SK-N-SH treated with all-trans-retinoic acid at 6 μM for 48 hours (cell line): ENCODE data around the gene PLPP2.

Source experiments
- ATAC-seq: fragments of 200-7000 bp; cut with Tn5 transposase; 3 replicates; pipeline ENCODE4 v1.9.1; 2020; ENCODE audit warnings: mild to moderate bottlenecking, moderate library complexity
- ARNTL ChIP-seq: fragments of 450-650 bp; formaldehyde crosslinking; IDR thresholded peaks from 2 replicates; pipeline ENCODE4 v1.5.0; 2020; ENCODE audit warnings: low read depth, mild to moderate bottlenecking, moderate library complexity, borderline replicate concordance
- BACH2 ChIP-seq: fragments of 250-450 bp; sonication (Bioruptor Pico); IDR thresholded peaks from 2 replicates; pipeline ENCODE4 v1.9.0; 2021; ENCODE audit warnings: mild to moderate bottlenecking, borderline replicate concordance
- CREB5 ChIP-seq: fragments of 250-450 bp; sonication (Bioruptor Pico); IDR thresholded peaks from 2 replicates; pipeline ENCODE4 v1.5.1; 2020; ENCODE audit warnings: low read depth, mild to moderate bottlenecking, moderate library complexity
- ESRRG ChIP-seq: fragments of 250-450 bp; sonication (Bioruptor Pico); IDR thresholded peaks from 2 replicates; pipeline ENCODE4 v1.6.1; 2021; ENCODE audit warnings: mild to moderate bottlenecking
- GLIS3 ChIP-seq: fragments of 250-450 bp; sonication (Bioruptor Pico); IDR thresholded peaks from 2 replicates; pipeline ENCODE4 v1.5.0; 2020; ENCODE audit warnings: mild to moderate bottlenecking, moderate library complexity
- ISL1 ChIP-seq: fragments of 250-450 bp; sonication (Bioruptor Pico); IDR thresholded peaks from 2 replicates; pipeline ENCODE4 v2.1.2; 2022; ENCODE audit warnings: mild to moderate bottlenecking, moderate library complexity
- PPARA ChIP-seq: fragments of 250-450 bp; sonication (Bioruptor Pico); IDR thresholded peaks from 2 replicates; pipeline ENCODE4 v1.5.0; 2020; ENCODE audit warnings: mild to moderate bottlenecking, borderline replicate concordance
- RARB ChIP-seq: fragments of 250-450 bp; sonication (Bioruptor Pico); IDR thresholded peaks from 2 replicates; pipeline ENCODE4 v1.8.0; 2021; ENCODE audit warnings: mild to moderate bottlenecking, moderate library complexity
- SNAI2 ChIP-seq: fragments of 250-450 bp; sonication (Bioruptor Pico); IDR thresholded peaks from 2 replicates; pipeline ENCODE4 v1.5.0; 2020; ENCODE audit warnings: mild to moderate bottlenecking, moderate library complexity
- TOX ChIP-seq: fragments of 250-450 bp; sonication (Bioruptor Pico); IDR thresholded peaks from 2 replicates; pipeline ENCODE4 v1.8.0; 2021; ENCODE audit warnings: mild to moderate bottlenecking, moderate library complexity, borderline replicate concordance
- ZC3H10 ChIP-seq: fragments of 250-450 bp; sonication (Bioruptor Pico); IDR thresholded peaks from 2 replicates; pipeline ENCODE4 v1.5.1; 2021; ENCODE audit warnings: mild to moderate bottlenecking, moderate library complexity
- ZFP3 ChIP-seq: fragments of 250-450 bp; sonication (Bioruptor Pico); IDR thresholded peaks from 2 replicates; pipeline ENCODE4 v1.5.0; 2020; ENCODE audit warnings: mild to moderate bottlenecking, moderate library complexity
- ZFP30 ChIP-seq: fragments of 450-650 bp; formaldehyde crosslinking; IDR thresholded peaks from 2 replicates; pipeline ENCODE4 v1.5.0; 2022; ENCODE audit warnings: mild to moderate bottlenecking, moderate library complexity
- ZNF565 ChIP-seq: fragments of 450-650 bp; formaldehyde crosslinking; conservative IDR thresholded peaks from 2 replicates; pipeline ENCODE4 v1.5.0; 2020; ENCODE audit warnings: low read depth, mild to moderate bottlenecking, moderate library complexity
- ZNF70 ChIP-seq: fragments of 450-650 bp; formaldehyde crosslinking; IDR thresholded peaks from 2 replicates; pipeline ENCODE4 v1.5.0; 2020; ENCODE audit warnings: mild to moderate bottlenecking, moderate library complexity
- ZNF8 ChIP-seq: fragments of 450-650 bp; formaldehyde crosslinking; IDR thresholded peaks from 2 replicates; pipeline ENCODE4 v1.5.0; 2020; ENCODE audit warnings: mild to moderate bottlenecking, moderate library complexity
- TF ChIP-seq, protein P1 (sequence below): fragments of 250-450 bp; sonication (Bioruptor Pico); IDR thresholded peaks from 2 replicates; pipeline ENCODE4 v1.5.1; 2021; ENCODE audit warnings: mild to moderate bottlenecking, moderate library complexity
- TF ChIP-seq, protein P2 (sequence below): fragments of 250-450 bp; sonication (Bioruptor Pico); IDR thresholded peaks from 2 replicates; pipeline ENCODE4 v1.8.0; 2020; ENCODE audit warnings: mild to moderate bottlenecking, moderate library complexity, borderline replicate concordance
- TF ChIP-seq, protein P3 (sequence below): fragments of 250-450 bp; sonication (Bioruptor Pico); IDR thresholded peaks from 2 replicates; pipeline ENCODE4 v1.8.0; 2021; ENCODE audit warnings: low read depth, mild to moderate bottlenecking, moderate library complexity, borderline replicate concordance

PLPP2 gene

DNA sequence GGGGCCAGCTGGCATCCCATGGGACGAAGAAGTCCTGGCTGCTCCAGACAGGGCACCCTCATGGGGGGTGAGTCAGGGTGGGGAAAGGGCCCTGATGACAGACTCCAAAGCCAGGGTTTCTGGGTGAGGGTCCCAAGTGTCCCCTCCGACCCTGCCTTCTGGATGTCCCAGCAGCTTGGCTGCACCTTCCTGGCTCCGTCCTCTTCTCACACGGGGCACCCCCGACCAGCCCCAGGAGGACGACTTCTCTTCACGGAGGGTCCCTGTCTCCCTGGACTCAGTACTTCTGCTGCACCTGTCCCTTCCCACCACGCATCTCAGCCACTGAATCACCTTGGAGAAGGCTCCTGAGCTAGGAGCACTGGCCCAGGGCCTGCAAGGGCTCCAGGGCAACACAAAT lies 33.5 kb upstream of the PLPP2 start:
- no peak for ATAC-seq
- no peak for TF ChIP-seq ZNF70 (CRISPR knock-in tag)
- no peak for TF ChIP-seq ZFP30 (CRISPR knock-in tag)
- TF ChIP-seq ZNF565 (CRISPR knock-in tag): no peak
- TF ChIP-seq, protein P1, sequence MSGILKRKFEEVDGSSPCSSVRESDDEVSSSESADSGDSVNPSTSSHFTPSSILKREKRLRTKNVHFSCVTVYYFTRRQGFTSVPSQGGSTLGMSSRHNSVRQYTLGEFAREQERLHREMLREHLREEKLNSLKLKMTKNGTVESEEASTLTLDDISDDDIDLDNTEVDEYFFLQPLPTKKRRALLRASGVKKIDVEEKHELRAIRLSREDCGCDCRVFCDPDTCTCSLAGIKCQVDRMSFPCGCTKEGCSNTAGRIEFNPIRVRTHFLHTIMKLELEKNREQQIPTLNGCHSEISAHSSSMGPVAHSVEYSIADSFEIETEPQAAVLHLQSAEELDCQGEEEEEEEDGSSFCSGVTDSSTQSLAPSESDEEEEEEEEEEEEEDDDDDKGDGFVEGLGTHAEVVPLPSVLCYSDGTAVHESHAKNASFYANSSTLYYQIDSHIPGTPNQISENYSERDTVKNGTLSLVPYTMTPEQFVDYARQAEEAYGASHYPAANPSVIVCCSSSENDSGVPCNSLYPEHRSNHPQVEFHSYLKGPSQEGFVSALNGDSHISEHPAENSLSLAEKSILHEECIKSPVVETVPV (CRISPR knock-in tag): no peak

DNA sequence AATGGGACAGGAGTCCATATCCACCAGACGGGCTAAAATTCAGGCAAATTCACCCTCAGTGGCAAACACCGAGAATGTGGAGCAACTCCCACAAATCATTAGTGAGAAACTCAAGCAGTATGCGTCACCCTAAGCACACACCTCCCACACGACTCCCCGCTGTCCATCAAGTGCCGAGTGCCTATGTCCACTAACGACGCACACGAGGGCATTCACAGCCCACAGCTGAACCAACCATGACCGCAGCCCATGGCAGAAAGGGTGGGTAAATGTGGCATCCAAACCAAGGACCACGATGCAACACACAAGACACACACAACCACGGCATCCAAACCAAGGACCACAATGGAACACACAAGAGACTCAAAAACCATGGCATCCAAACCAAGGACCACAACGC lies 31.4 kb upstream of the PLPP2 start:
- no peak for TF ChIP-seq RARB (CRISPR knock-in tag)
- no peak for TF ChIP-seq GLIS3 (CRISPR knock-in tag)
- TF ChIP-seq, protein P2, sequence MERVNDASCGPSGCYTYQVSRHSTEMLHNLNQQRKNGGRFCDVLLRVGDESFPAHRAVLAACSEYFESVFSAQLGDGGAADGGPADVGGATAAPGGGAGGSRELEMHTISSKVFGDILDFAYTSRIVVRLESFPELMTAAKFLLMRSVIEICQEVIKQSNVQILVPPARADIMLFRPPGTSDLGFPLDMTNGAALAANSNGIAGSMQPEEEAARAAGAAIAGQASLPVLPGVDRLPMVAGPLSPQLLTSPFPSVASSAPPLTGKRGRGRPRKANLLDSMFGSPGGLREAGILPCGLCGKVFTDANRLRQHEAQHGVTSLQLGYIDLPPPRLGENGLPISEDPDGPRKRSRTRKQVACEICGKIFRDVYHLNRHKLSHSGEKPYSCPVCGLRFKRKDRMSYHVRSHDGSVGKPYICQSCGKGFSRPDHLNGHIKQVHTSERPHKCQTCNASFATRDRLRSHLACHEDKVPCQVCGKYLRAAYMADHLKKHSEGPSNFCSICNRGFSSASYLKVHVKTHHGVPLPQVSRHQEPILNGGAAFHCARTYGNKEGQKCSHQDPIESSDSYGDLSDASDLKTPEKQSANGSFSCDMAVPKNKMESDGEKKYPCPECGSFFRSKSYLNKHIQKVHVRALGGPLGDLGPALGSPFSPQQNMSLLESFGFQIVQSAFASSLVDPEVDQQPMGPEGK (CRISPR knock-in tag): no peak
- no peak for TF ChIP-seq ZC3H10 (CRISPR knock-in tag)
- TF ChIP-seq, protein P1 (CRISPR knock-in tag): no peak
- no peak for TF ChIP-seq PPARA (CRISPR knock-in tag)
- TF ChIP-seq ZNF8: no peak
- no peak for TF ChIP-seq ISL1 (CRISPR knock-in tag)
- TF ChIP-seq TOX (CRISPR knock-in tag): no peak
- no peak for TF ChIP-seq ZFP3 (CRISPR knock-in tag)
- no peak for TF ChIP-seq SNAI2 (CRISPR knock-in tag)
- no peak for TF ChIP-seq ZFP30 (CRISPR knock-in tag)

DNA sequence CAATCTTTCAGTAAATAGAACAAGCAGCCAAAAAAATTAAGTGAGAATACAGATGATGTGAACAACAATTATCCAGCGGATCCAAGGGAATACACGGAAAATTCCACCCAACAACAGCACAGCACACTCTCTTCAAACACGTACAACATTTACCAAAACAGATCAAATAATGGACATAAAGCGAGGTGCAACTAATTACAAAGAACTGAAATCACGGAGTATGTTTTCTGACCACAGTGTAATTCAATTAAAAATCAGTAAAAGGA lies 27.2 kb upstream of the PLPP2 start:
- TF ChIP-seq ZFP30 (CRISPR knock-in tag): no peak
- TF ChIP-seq ZNF8: no peak
- ATAC-seq: no peak

More for the DNA sequence above, 31.4 kb upstream of the PLPP2 start:
- ATAC-seq: no peak

DNA sequence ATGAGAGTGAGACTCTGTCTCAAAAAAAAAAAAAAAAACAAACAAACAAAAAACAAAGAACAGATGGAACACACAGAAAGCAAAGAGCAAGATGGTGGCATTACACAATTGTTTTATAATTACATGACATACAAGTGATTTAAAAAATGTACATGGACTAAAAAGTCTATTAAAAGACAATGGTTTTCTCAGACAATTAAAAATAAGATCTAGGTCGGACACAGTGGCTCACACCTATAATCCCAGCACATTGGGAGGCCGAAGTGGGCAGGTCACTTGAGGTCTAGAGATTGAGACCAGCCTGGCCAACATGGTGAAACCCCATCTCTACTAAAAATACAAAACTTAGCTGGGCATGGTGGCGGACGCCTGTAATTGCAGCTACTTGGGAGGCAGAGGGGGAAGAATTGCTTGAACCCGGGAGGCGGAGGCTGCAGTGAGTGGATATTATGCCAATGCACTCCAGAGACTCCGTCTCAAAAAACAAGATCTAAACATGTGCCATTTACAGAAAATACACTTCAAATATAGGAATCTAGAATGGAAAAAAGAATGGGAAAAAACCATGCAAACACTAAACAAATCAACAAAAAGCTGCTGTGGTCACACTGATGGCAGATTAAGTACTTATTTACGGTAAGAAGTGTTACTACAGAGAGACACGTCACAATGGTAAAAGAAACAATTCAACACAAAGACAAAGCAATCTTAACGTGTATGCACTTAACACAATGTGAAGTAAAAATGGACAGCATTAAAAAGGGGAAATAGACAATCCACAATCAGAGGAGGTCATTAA lies 26.7 kb upstream of the PLPP2 start:
- no peak for ATAC-seq
- TF ChIP-seq ZFP30 (CRISPR knock-in tag): peak; percentile 48; the same call in 1 of the 2 replicates
- no peak for TF ChIP-seq ESRRG (CRISPR knock-in tag)

DNA sequence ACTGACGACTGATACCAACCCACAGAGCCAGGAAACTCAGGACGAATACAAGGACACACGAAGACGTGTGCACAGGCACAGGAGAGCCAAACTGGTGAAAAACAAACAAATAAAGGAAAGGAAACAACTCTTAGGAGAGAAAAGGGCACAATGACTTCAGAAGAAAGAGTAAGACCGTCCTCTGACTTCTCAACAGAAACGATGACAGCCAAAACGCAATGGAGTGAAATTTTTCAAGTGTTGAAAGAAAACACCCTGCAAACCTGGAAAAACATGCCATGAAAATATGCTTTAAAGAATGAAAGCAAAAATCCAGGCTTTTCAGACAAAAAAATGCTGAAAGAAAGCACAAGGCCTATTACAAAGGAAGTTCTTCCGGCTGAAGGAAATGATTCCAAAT lies 24.6 kb upstream of the PLPP2 start:
- TF ChIP-seq ARNTL (CRISPR knock-in tag): no peak
- no peak for TF ChIP-seq ESRRG (CRISPR knock-in tag)
- TF ChIP-seq RARB (CRISPR knock-in tag): no peak
- TF ChIP-seq, all 23 proteins: peak for 0
- ATAC-seq: no peak

GRCh38 chr19:313988-314815 lies 23.0 kb upstream of the PLPP2 start:
- ATAC-seq: no peak
- no peak for TF ChIP-seq ISL1 (CRISPR knock-in tag)
- no peak for TF ChIP-seq BACH2 (CRISPR knock-in tag)
- TF ChIP-seq, protein P1 (CRISPR knock-in tag): no peak
- TF ChIP-seq ZFP3 (CRISPR knock-in tag): no peak
- TF ChIP-seq, protein P3, sequence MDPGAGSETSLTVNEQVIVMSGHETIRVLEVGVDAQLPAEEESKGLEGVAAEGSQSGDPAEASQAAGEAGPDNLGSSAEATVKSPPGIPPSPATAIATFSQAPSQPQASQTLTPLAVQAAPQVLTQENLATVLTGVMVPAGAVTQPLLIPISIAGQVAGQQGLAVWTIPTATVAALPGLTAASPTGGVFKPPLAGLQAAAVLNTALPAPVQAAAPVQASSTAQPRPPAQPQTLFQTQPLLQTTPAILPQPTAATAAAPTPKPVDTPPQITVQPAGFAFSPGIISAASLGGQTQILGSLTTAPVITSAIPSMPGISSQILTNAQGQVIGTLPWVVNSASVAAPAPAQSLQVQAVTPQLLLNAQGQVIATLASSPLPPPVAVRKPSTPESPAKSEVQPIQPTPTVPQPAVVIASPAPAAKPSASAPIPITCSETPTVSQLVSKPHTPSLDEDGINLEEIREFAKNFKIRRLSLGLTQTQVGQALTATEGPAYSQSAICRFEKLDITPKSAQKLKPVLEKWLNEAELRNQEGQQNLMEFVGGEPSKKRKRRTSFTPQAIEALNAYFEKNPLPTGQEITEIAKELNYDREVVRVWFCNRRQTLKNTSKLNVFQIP: no peak
- no peak for TF ChIP-seq RARB (CRISPR knock-in tag)
- TF ChIP-seq CREB5: no peak
